Measurements from ENCODE around the gene CFAP52.
"Not testable (repeated sequence)": the region's sequence is repeated elsewhere in the genome, so short reads cannot be mapped to it uniquely, and the experiment has no call there.

The CFAP52 gene

GRCh38 chr17:9645851-9646545 is 69.6 kb downstream of the CFAP52 start:
- DNase-seq (ENCODE audit: low spot score), result no peak

- no peak for DNase-seq (ENCODE audit: low spot score)
These were observed 70.1 kb downstream of the CFAP52 start for GRCh38 chr17:9646546-9646885.

GRCh38 chr17:9647014-9647413 is 70.6 kb downstream of the CFAP52 start:
- DNase-seq (ENCODE audit: low spot score), result no peak

- DNase-seq (ENCODE audit: low spot score), result no peak
These were observed 72.2 kb downstream of the CFAP52 start for GRCh38 chr17:9648521-9649110.

- DNase-seq (ENCODE audit: low spot score), result no peak
These were observed 82.3 kb downstream of the CFAP52 start for GRCh38 chr17:9658593-9659211.

- no peak for DNase-seq (ENCODE audit: low spot score)
These were observed 84.6 kb downstream of the CFAP52 start for GRCh38 chr17:9661027-9661426.

- not testable (repeated sequence) for DNase-seq (ENCODE audit: low spot score)
These were observed 87.1 kb downstream of the CFAP52 start for GRCh38 chr17:9663511-9663910.

- no peak for DNase-seq (ENCODE audit: low spot score)
These were observed 90.1 kb downstream of the CFAP52 start for GRCh38 chr17:9666461-9667050.

GRCh38 chr17:9668517-9668916 is 92.1 kb downstream of the CFAP52 start:
- DNase-seq (ENCODE audit: low spot score), result no peak

GRCh38 chr17:9669551-9670008 is 93.1 kb downstream of the CFAP52 start:
- DNase-seq (ENCODE audit: low spot score), result no peak

- DNase-seq (ENCODE audit: low spot score), result no peak
These were observed 94.2 kb downstream of the CFAP52 start for GRCh38 chr17:9670596-9670995.

GRCh38 chr17:9671559-9671958 is 95.1 kb downstream of the CFAP52 start:
- DNase-seq (ENCODE audit: low spot score), result no peak

GRCh38 chr17:9672266-9672665 is 95.8 kb downstream of the CFAP52 start:
- no peak for DNase-seq (ENCODE audit: low spot score)

GRCh38 chr17:9672691-9673090 is 96.2 kb downstream of the CFAP52 start:
- no peak for DNase-seq (ENCODE audit: low spot score)

GRCh38 chr17:9676084-9676483 is 99.6 kb downstream of the CFAP52 start:
- DNase-seq (ENCODE audit: low spot score), result no peak

GRCh38 chr17:9676820-9677310 is 100.4 kb downstream of the CFAP52 start:
- no peak for DNase-seq (ENCODE audit: low spot score)

- DNase-seq (ENCODE audit: low spot score), result no peak
These were observed 101.0 kb downstream of the CFAP52 start for GRCh38 chr17:9677411-9677810.

- no peak for DNase-seq (ENCODE audit: low spot score)
These were observed 101.5 kb downstream of the CFAP52 start for GRCh38 chr17:9677896-9678295.

- DNase-seq (ENCODE audit: low spot score), result no peak
These were observed 108.6 kb downstream of the CFAP52 start for GRCh38 chr17:9684955-9685621.

All from hepatic stellate cell (primary cell).